GM19397 (cell line): ENCODE results near the gene ARHGAP10.

Experiments used
- ATAC-seq: cut with Tn5 transposase; IDR thresholded peaks from one replicate; pipeline ENCODE4 v1.9.1; 2021; ENCODE audit warnings: mild to moderate bottlenecking, moderate library complexity; ENCODE audit not compliant: unreplicated experiment

ARHGAP10 gene, protein sequence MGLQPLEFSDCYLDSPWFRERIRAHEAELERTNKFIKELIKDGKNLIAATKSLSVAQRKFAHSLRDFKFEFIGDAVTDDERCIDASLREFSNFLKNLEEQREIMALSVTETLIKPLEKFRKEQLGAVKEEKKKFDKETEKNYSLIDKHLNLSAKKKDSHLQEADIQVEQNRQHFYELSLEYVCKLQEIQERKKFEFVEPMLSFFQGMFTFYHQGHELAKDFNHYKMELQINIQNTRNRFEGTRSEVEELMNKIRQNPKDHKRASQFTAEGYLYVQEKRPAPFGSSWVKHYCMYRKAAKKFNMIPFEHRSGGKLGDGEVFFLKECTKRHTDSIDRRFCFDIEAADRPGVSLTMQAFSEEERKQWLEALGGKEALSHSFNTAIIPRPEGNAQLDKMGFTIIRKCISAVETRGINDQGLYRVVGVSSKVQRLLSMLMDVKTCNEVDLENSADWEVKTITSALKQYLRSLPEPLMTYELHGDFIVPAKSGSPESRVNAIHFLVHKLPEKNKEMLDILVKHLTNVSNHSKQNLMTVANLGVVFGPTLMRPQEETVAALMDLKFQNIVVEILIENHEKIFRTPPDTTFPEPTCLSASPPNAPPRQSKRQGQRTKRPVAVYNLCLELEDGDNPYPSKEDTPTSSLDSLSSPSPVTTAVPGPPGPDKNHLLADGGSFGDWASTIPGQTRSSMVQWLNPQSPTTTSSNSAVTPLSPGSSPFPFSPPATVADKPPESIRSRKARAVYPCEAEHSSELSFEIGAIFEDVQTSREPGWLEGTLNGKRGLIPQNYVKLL

DNA sequence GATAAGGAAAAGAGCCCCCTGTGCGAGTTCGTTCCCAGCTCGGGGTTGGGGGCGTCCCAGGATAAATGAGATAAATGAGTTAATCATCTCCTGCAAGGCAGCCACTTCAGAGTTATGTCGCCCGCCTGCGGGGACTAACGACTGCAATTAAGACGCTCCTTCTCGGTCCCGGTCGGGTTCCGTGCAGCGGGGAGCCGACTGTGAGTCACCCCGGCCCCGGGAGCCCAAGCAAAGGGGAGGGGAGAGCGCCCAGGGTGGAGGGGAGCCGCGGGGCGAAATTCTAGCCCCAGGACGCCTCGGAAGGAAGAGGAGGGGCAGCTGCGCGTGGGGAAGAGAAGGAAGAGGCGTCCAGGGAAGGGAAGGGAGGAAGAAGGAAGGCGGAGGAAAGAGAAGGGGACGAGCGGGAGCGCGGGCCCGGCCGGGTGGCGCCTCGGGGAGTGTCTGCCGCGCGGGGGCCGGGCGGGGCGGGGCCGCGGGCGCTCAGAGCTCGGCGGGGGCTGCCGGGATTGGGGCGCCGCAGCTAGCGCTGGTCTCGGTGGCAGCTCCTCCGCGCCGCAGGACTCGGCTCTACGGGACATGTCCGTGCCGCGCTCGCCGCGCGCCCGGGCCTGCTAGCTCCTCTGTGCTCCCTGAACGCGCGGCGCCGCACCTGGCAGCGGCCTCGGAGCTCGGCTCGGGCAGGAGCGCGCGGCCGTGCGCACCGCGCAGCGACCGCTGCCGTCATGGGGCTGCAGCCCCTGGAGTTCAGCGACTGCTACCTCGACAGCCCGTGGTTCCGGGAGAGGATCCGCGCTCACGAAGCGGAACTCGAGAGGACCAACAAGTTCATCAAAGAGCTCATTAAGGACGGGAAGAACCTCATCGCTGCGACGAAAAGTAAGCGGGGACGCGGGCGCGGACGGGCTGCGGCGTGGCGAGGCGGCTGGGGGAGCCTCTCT, at the start of gene ARHGAP10:
Gene ARHGAP10, plus strand, starts transcription at position 509 of the 938 bp plus-strand sequence. Its CDS starts 214 bp downstream, at position 723.
- ATAC-seq = peak; percentile 68

- ATAC-seq = no peak
Measured at GRCh38 chr4:147682755-147683154, 49.1 kb upstream of the ARHGAP10 start.

DNA sequence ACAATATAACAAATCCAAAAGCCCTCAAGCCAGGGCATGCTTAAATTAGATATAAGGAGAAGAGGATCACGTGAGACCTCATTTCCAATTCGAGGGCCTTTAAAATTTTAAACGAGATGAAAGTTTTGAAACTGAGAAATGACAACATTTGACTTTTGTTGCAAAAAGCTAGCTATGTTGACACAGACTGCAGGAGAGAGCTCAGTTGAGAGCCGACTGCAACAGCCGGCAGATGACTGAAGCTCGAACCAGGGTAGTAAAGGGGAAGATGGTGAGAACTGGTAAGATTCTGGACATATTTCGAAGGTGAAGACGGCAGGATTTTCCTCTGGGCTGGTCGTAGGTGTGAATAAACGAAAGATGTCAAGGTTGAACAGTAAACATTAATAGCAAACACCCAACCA, 48.7 kb upstream of the ARHGAP10 start:
- no peak for ATAC-seq

DNA sequence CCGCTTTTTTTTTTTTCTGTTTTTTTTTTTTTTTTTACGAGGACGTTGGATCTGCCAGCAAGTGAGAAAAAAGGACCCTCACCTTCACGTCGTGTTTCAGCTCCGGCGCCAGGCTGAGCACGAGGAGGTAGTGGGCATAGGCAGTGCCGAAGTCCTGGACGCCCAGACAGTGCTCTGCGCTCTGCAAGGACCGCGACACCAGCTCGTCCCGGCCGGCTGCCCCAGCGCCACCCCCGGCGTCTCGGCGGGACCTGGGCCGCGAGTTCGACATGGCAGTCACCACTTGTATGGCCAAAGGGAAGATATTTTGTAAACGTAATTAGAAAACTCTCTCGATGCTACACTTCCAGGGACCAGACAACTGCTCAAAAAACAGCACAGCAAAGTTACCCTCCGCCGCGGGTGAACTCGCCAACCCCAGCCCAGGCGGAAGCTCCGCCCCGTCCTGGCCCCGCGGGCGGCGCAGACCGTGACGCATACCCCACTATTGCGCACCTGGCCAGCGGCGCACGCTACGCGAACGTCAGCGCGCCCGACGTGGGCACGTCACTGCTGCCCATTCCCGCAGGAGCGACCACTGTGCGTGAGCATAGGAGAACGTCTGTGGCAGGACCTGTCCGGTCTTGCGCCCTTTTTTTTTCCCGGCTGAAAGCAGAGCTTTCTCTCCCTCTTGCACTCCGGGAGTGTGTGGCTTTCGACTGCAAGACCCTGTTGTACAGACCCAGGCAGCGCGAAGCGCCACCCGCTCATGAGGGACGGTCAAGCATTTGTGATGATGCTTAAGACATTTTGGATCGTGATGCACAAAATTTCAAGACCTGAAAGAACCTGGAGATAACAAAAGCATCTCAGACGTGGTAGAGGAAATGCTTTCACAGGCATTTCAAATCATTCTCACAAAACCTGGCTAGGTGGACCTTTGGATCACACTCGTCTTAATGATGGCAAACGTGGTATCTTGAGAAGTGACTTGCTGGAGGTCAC, 47.9 kb upstream of the ARHGAP10 start, which contains the start of gene PRMT9:
Gene PRMT9, minus strand, starts transcription at position 447 of the 984 bp plus-strand sequence. Its CDS starts 176 bp downstream, at position 271.
- peak; percentile 100 for ATAC-seq

GRCh38 chr4:147689067-147689466, 42.8 kb upstream of the ARHGAP10 start:
- no peak for ATAC-seq

GRCh38 chr4:147691820-147692219, 40.1 kb upstream of the ARHGAP10 start:
- no peak for ATAC-seq

DNA sequence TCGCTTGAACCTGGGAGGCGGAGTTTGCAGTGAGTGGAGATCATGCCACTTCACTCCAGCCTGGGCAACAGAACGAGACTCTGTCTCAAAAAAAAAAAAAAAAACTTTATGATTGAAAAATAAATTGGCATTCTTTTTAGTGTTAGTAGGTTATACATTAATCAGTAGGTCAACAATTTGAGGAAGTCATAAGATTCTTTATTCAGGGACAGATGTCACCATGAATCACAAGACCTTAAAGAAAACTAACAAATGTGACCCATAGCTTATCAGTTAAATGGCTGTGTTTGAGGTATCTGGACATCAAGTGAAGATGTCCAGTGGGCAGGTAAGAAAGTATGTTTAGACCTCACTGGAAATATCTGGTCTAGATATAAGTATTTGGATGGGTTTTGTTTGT, 38.7 kb upstream of the ARHGAP10 start:
- ATAC-seq = no peak

DNA sequence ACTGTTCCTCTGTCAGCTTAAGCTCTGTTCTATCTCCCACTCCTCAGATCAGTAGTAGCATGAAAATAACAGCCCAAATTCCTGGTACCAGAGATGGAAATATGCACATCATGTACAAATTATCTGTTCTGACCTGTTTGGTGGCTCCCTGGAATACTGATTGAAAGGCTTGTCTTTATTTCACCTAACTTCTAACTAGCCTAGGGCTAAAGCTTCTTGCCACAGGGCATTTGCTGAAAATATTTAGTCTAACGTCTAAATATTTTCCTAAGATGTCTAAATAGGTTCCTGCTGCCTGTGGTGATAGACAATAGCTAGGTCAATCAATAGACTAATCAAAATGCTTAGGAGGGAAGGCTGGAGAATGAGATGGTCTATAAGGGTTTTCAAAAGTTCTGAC, 35.0 kb upstream of the ARHGAP10 start:
- no peak for ATAC-seq

DNA sequence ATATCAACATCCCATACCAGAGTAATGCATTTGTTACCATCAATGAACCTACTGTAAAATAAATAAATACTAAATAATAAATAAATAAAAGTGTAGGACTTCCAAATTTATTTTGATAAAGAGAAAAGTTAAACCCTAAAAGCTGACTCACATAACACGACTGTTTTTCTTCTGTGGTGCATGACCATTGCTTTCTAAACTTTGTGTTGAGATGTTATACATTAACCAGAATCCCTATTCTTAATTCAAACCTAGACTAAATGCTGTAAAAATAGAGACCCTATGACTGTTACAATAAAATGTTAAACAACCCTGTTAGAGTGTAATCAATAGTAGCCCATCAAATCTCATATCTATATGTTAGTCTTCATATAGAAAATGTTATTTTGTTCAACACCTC, 27.0 kb upstream of the ARHGAP10 start:
- ATAC-seq = no peak

- ATAC-seq = peak; percentile 59
Measured at GRCh38 chr4:147707892-147708672, 23.8 kb upstream of the ARHGAP10 start.

DNA sequence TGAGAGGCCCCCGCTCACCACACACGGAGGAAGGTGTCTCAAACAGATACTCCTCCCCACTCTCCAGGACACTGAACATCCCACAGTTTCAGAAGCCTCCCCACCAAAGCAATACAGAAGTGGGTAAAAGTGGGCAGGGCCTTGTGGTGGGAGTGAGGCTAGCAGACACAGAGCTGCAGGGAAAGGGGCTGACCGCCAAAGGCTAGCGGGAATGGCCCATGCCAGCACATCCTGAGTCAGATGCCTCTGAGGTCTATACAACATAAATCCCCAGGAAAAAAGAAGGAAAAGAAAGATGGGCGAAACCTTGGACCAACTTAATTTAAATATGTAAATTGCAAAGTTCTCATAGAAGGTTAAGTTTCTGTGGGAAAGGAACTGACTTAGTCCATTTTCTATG, 21.9 kb upstream of the ARHGAP10 start:
- no peak for ATAC-seq

DNA sequence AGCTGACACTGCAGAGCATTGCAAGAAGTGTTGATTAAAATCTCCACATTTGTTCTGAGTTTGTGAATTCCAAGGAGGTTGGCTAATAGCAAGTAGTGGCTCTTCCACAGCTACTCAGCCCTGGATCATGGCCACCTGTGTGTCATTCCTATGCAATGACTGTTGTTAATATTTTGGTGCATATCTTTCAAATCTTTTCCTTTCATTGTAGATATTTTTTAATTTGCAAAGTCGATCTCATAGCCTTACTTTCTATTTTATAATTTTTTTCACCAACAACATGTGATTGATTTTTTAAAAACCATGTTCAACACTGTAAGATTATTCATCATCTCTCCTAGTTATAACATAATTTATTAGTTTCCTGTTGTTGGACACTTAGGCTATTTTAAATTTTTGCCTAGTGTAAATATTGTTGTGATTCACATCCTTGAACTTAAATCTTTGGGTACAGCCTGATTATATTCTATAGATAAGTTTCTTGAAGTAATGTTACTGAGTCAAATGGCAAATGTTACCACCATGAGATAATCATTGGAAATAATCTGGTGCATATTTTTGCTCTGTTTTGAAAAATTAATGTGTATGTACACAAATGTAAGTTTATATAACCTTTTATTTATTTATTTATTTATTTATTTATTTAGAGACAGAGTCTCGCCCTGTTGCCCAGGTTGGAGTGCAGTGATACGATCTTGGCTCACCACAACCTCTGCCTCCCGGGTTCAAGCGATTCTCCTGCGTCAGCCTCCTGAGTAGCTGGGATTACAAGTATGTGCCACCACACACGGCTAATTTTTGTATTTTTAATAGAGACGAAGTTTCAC, 17.1 kb upstream of the ARHGAP10 start:
- no peak for ATAC-seq

DNA sequence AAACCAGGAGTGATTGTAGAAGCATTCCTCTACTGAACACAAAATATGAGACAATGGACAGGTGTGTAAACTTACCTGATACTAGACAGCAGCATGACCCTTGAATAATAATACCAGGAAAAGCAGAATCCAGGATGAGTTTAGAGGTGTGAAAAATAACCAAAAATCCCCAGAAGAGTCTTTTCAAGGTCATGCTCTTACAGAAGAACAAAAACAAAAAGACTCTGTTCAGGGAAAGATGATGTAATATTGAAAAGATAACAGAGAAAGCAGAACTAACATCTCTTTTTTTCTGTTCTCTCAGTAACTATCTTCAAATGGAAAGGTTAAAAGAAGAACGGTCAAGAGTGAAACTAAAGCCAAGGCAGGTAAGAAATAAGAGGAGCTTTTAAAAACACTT, 14.0 kb upstream of the ARHGAP10 start:
- ATAC-seq = peak; percentile 68

DNA sequence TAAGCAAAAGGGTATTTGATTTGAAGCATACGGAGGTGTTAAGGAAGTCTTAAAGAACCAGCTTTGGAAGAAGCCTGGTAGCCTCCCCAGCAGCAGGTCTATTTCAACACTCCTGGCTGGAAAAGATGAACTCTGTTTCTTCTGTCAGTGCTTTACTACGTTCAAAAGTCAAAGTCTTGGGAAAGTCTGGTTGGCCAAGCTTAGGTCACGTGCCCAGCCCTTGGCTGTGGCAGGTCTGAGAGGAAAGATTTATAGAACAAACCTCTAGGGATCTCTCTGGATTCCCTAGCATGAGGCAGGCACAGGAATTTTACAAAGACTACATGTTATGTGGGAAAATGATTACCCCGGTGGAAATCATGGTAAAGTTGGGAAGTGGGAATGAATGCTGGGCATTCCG, 8.6 kb upstream of the ARHGAP10 start:
- no peak for ATAC-seq

DNA sequence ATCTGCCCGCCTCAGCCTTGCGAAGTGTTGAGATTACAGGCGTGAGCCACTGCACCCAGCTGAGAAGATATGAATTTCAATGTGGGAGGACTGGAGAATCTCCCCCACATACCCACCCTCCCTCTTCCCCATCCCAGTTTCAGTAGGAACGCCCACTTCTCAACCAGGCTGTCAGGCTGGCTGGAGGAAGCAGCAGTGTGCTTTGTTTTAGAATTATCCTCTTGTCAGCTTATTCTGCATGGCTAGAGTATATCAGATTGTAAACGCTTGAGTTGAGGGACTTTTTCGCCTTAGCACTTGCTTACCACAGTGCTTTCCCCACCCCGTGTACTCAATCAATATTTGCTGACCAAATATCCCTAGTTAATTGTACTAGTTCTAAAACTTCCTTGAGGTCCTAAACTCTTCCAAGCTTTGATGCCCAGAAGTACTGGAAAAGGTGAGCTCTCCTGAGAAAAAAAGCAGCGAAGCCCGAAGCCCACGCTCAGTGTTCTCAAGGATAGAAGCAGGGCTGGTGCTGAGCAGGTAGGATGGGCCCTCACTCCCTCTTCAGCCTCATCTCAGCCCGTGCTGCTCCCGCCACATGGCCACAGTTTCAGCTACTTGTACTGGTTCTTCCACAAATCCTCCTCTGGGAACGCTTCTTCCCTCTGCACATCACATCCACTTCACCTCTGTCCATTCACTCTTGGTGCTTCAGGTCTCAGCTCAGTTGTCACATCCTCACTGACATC, 7.3 kb upstream of the ARHGAP10 start:
- ATAC-seq = no peak

GRCh38 chr4:147725673-147726072, 6.2 kb upstream of the ARHGAP10 start:
- ATAC-seq = no peak

DNA sequence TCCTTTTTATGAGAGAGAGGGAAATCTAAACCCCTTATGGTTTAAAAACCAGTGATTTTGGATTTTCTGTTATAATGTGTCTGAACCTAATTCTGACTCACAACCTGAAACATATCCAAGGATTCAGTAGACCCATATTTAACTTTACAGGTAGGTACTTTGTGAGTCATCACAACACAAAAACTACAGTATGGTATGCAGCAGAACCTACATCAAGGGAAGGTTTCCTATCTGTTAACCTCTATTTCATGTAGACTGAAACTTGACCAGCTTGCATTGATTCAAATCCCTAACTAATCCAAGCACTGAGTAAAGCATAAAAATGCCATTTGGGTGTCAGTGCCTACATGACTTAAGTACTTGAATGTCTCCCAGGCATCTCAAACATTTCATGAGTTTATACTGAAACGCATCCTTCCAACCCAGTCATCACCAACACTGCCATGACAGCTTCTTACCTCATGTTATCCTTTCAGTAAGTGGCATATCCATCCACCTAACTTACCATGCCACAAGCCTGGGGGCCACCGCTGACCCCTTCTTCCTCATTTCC, 4.3 kb upstream of the ARHGAP10 start:
- no peak for ATAC-seq
